H9 (cell line): ENCODE results near the gene DNAJC15. TPM values are rescaled to one million over a fixed set of nuclear protein-coding genes. Genes with fewer than 3 reads are reported as not detected.

ENCODE experiments used
- DNase-seq: peaks from one replicate; pipeline ENCODE4 v3.0.0-alpha.2; 2017
- H2AFZ ChIP-seq: one replicate; pipeline ENCODE4 v1.6.1; 2013; ENCODE audit warnings: mild to moderate bottlenecking, low read length, control low read depth, moderate library complexity
- H2AK5ac ChIP-seq: 2 replicates; pipeline ENCODE4 v1.6.1; 2013; ENCODE audit warnings: low read length, control low read depth, mixed read lengths; ENCODE audit not compliant: insufficient read length
- H2BK120ac ChIP-seq: one replicate; pipeline ENCODE4 v1.6.1; 2013; ENCODE audit warnings: low read depth, mild to moderate bottlenecking, low read length, control low read depth, inconsistent platforms; ENCODE audit not compliant: poor library complexity, severe bottlenecking
- H2BK12ac ChIP-seq: 2 replicates; pipeline ENCODE4 v1.6.1; 2013; ENCODE audit warnings: low read length, control low read depth, mixed read lengths, low read depth; ENCODE audit not compliant: insufficient read length
- H2BK15ac ChIP-seq: 2 replicates; pipeline ENCODE4 v1.6.1; 2013; ENCODE audit warnings: low read depth, low read length, control low read depth
- H2BK20ac ChIP-seq: one replicate; pipeline ENCODE4 v1.6.1; 2013; ENCODE audit warnings: low read depth, mild to moderate bottlenecking, low read length, control low read depth, inconsistent platforms; ENCODE audit not compliant: poor library complexity, severe bottlenecking
- H2BK5ac ChIP-seq: 2 replicates; pipeline ENCODE4 v1.6.1; 2013; ENCODE audit warnings: low read length, control low read depth, mixed read lengths; ENCODE audit not compliant: insufficient read length
- H3K14ac ChIP-seq: 2 replicates; pipeline ENCODE4 v1.6.1; 2013; ENCODE audit warnings: low read length, control low read depth; ENCODE audit not compliant: insufficient read depth
- H3K18ac ChIP-seq: 2 replicates; pipeline ENCODE4 v1.6.1; 2013; ENCODE audit warnings: low read depth, mild to moderate bottlenecking, mixed read lengths, low read length, control low read depth; ENCODE audit not compliant: insufficient read length
- H3K23ac ChIP-seq: 2 replicates; pipeline ENCODE4 v1.6.1; 2013; ENCODE audit warnings: low read length, control low read depth, mixed read lengths, low read depth; ENCODE audit not compliant: insufficient read length
- H3K23me2 ChIP-seq: 2 replicates; pipeline ENCODE4 v1.6.1; 2013; ENCODE audit warnings: low read depth, mild to moderate bottlenecking, mixed read lengths, low read length, control low read depth; ENCODE audit not compliant: insufficient read length, poor library complexity, severe bottlenecking
- H3K27ac ChIP-seq: 2 replicates; pipeline ENCODE4 v1.5.1; 2013; ENCODE audit warnings: low read length, control low read depth, mixed read lengths, low read depth; ENCODE audit not compliant: insufficient read length
- H3K27me3 ChIP-seq: 2 replicates; pipeline ENCODE4 v1.6.1; 2013; ENCODE audit warnings: low read length, control low read depth, inconsistent platforms; ENCODE audit not compliant: insufficient read depth
- H3K4ac ChIP-seq: 2 replicates; pipeline ENCODE4 v1.6.1; 2013; ENCODE audit warnings: low read depth, mild to moderate bottlenecking, control low read depth, inconsistent platforms, low read length, moderate library complexity
- H3K4me1 ChIP-seq: 2 replicates; pipeline ENCODE4 v1.6.1; 2013; ENCODE audit warnings: low read length, control low read depth, inconsistent platforms; ENCODE audit not compliant: insufficient read depth
- H3K4me2 ChIP-seq: 2 replicates; pipeline ENCODE4 v1.6.1; 2013; ENCODE audit warnings: low read length, control low read depth, mixed read lengths; ENCODE audit not compliant: insufficient read length, insufficient read depth
- H3K56ac ChIP-seq: 2 replicates; pipeline ENCODE4 v1.6.1; 2013; ENCODE audit warnings: low read depth, mild to moderate bottlenecking, mixed read lengths, low read length, control low read depth; ENCODE audit not compliant: insufficient read length
- H3K79me1 ChIP-seq: 2 replicates; pipeline ENCODE4 v1.6.1; 2013; ENCODE audit warnings: low read depth, mild to moderate bottlenecking, moderate library complexity, low read length, control low read depth, inconsistent platforms; ENCODE audit not compliant: insufficient read depth, poor library complexity, severe bottlenecking
- H3K79me2 ChIP-seq: 2 replicates; pipeline ENCODE4 v1.6.1; 2013; ENCODE audit warnings: low read length, control low read depth, inconsistent platforms; ENCODE audit not compliant: insufficient read depth
- H3K9ac ChIP-seq: 2 replicates; pipeline ENCODE4 v1.6.1; 2013; ENCODE audit warnings: low read length, control low read depth, mixed read lengths; ENCODE audit not compliant: insufficient read length; ENCODE audit errors: extremely low read depth
- H3K9me3 ChIP-seq: one replicate; pipeline ENCODE4 v1.6.1; 2013; ENCODE audit warnings: low read depth, low read length, inconsistent platforms; ENCODE audit not compliant: control insufficient read depth
- H3T11ph ChIP-seq: one replicate; pipeline ENCODE4 v1.6.1; 2013; ENCODE audit warnings: mild to moderate bottlenecking, low read length, control low read depth, inconsistent platforms
- H4K20me1 ChIP-seq: one replicate; pipeline ENCODE4 v1.6.1; 2013; ENCODE audit not compliant: control insufficient read depth, insufficient read length, insufficient read depth
- H4K5ac ChIP-seq: 2 replicates; pipeline ENCODE4 v1.6.1; 2013; ENCODE audit warnings: low read depth, mild to moderate bottlenecking, mixed read lengths, low read length, control low read depth; ENCODE audit not compliant: insufficient read length
- H4K8ac ChIP-seq: replicated peaks from 2 replicates; pipeline ENCODE4 v1.6.1; 2013; ENCODE audit warnings: low read length, control low read depth, mixed read lengths, low read depth; ENCODE audit not compliant: insufficient read length
- H4K91ac ChIP-seq: 2 replicates; pipeline ENCODE4 v1.6.1; 2013; ENCODE audit warnings: low read depth, mild to moderate bottlenecking, moderate library complexity, mixed read lengths, low read length, control low read depth; ENCODE audit not compliant: insufficient read length
- H3K27ac Mint-ChIP-seq, 3 experiments: 2 replicates in 2 of 3; 3 replicates in 1 of 3; pipeline ENCODE4 v1.8.0; 2020 to 2021; ENCODE audit warnings: mixed read lengths in 3 of 3, mild to moderate bottlenecking in 1 of 3, moderate library complexity in 1 of 3
- H3K27me3 Mint-ChIP-seq: 2 replicates; pipeline ENCODE4 v1.8.0; 2021; ENCODE audit warnings: low read depth, mild to moderate bottlenecking, moderate library complexity, mixed read lengths
- H3K36me3 Mint-ChIP-seq, 3 experiments: 2 replicates in 2 of 3; 3 replicates in 1 of 3; pipeline ENCODE4 v1.8.0; 2020 to 2021; ENCODE audit warnings: low read depth in 3 of 3, mixed read lengths in 3 of 3; ENCODE audit not compliant: insufficient read depth in 1 of 3
- H3K4me1 Mint-ChIP-seq, 2 experiments: 2 replicates each; pipeline ENCODE4 v1.8.0; 2020; ENCODE audit warnings: mixed read lengths in 2 of 2
- H3K4me3 Mint-ChIP-seq, 2 experiments: 2 replicates in 1 of 2; 3 replicates in 1 of 2; pipeline ENCODE4 v1.8.0; 2020 to 2021; ENCODE audit warnings: mild to moderate bottlenecking in 2 of 2, mixed read lengths in 2 of 2, moderate library complexity in 1 of 2
- H3K9me3 Mint-ChIP-seq, 2 experiments: 2 replicates in 1 of 2; 3 replicates in 1 of 2; pipeline ENCODE4 v1.8.0; 2020; ENCODE audit warnings: mild to moderate bottlenecking in 2 of 2, mixed read lengths in 2 of 2, moderate library complexity in 1 of 2
- WGBS: extraction: QIAGEN DNeasy Blood & Tissue Kit; methylation state at CpG from one replicate; pipeline ENCODE4 v1.1.7; 2013; ENCODE audit warnings: missing lambda C conversion rate, low lambda C conversion rate, mixed read lengths; ENCODE audit not compliant: insufficient read length; ENCODE audit errors: extremely low coverage; 5-methylcytosine and 5-hydroxymethylcytosine counted together
- total RNA-seq: library from RNA; stranded (reverse); gene quantifications from 2 replicates; pipeline ENCODE4 v1.2.1, GENCODE V29; 2021
- TF ChIP-seq, protein P1 (sequence below): fragments of 200-600 bp; sonication (generic); conservative IDR thresholded peaks from 3 replicates; pipeline ENCODE4 v1.8.0; 2021; ENCODE audit warnings: antibody characterized with exemption, mild to moderate bottlenecking

Gene DNAJC15
- total RNA-seq, 1 experiment from 2014 or later, result 13.4 TPM

DNA sequence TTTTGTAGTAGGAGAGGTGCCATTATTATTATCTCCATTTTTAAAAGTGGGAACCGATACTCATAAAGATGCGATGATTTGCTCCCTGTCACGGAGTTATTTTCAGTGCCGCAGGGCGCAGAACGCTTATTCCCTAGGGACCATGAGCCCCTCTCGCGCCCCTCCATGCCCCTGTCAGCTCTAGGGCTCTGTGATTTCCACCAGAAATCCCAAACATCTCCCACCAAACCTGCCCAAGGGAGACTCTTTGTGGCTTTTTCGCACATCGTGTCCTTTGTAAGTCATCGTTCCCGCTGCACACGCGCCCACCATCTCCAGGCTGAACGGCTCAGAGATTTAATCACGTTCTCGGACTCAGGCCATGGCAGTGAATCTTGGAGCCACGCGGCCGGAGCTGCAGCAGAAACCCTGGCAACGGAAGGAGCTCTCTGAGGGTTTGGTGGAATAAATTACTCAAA, 105.1 kb downstream of the DNAJC15 start:
- no peak overlapping the region for H3K56ac ChIP-seq
- no peak overlapping the region for H4K8ac ChIP-seq
- no peaks in the 10 kb centered on the region for H3K23me2 ChIP-seq
- no peak overlapping the region for H4K91ac ChIP-seq
- no peak overlapping the region for H3K27ac ChIP-seq
- H3K18ac ChIP-seq, result no peak overlapping the region
- H2AK5ac ChIP-seq, result no peak overlapping the region
- no peak overlapping the region for H2BK5ac ChIP-seq
- DNase-seq, result no peak
- no peaks in the 10 kb centered on the region for H3K9me3 ChIP-seq
- no peaks in the 10 kb centered on the region for H3K9me3 Mint-ChIP-seq
- H4K20me1 ChIP-seq, result no peaks in the 10 kb centered on the region
- no peaks in the 10 kb centered on the region for H3K27me3 Mint-ChIP-seq
- H4K5ac ChIP-seq, result no peak overlapping the region
- H2BK12ac ChIP-seq, result no peak overlapping the region
- no peak overlapping the region for H3K4me3 Mint-ChIP-seq
- H2BK20ac ChIP-seq, result no peak overlapping the region
- no peak overlapping the region for H2BK15ac ChIP-seq
- TF ChIP-seq, protein P1, sequence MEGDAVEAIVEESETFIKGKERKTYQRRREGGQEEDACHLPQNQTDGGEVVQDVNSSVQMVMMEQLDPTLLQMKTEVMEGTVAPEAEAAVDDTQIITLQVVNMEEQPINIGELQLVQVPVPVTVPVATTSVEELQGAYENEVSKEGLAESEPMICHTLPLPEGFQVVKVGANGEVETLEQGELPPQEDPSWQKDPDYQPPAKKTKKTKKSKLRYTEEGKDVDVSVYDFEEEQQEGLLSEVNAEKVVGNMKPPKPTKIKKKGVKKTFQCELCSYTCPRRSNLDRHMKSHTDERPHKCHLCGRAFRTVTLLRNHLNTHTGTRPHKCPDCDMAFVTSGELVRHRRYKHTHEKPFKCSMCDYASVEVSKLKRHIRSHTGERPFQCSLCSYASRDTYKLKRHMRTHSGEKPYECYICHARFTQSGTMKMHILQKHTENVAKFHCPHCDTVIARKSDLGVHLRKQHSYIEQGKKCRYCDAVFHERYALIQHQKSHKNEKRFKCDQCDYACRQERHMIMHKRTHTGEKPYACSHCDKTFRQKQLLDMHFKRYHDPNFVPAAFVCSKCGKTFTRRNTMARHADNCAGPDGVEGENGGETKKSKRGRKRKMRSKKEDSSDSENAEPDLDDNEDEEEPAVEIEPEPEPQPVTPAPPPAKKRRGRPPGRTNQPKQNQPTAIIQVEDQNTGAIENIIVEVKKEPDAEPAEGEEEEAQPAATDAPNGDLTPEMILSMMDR, result no peak
- WGBS, result no CpG with 5 or more reads among the region's 21 CpGs
- peaks cover 29 to 36% of the 10 kb centered on the region in 2 experiments for H3K4me1 Mint-ChIP-seq
- H3K9ac ChIP-seq, result no peak overlapping the region
- H3K27me3 ChIP-seq, result no peaks in the 10 kb centered on the region
- H3K79me1 ChIP-seq, result no peaks in the 10 kb centered on the region
- H3K36me3 Mint-ChIP-seq, result no peaks in the 10 kb centered on the region
- H2AFZ ChIP-seq, result no peak overlapping the region
- no peak overlapping the region for H3T11ph ChIP-seq
- no peak overlapping the region for H3K4me2 ChIP-seq
- H2BK120ac ChIP-seq, result no peak overlapping the region
- no peaks in the 10 kb centered on the region for H3K79me2 ChIP-seq
- H3K14ac ChIP-seq, result no peak overlapping the region
- H3K23ac ChIP-seq, result no peak overlapping the region
- H3K4me1 ChIP-seq, result peaks cover 17% of the 10 kb centered on the region
- no peak overlapping the region for H3K27ac Mint-ChIP-seq
- no peak overlapping the region for H3K4ac ChIP-seq
